Left ventricle myocardium inferior (tissue), 1 donor: ENCODE results near the gene KLRC4. TPM values are rescaled to one million over a fixed set of nuclear protein-coding genes. Genes with fewer than 3 reads are reported as not detected.
"Not testable (repeated sequence)": the region's sequence is repeated elsewhere in the genome, so short reads cannot be mapped to it uniquely, and the experiment has no call there.

Experiments used
- DNase-seq: peaks from one replicate; pipeline ENCODE4 v3.0.0-alpha.2; 2020
- H3K27ac ChIP-seq: fragments of 200-600 bp; replicated peaks from 2 replicates; pipeline ENCODE4 v1.8.0; 2021
- H3K27me3 ChIP-seq: fragments of 200-600 bp; 2 replicates; pipeline ENCODE4 v1.8.0; 2021; ENCODE audit warnings: low read depth
- H3K36me3 ChIP-seq: fragments of 200-600 bp; 2 replicates; pipeline ENCODE4 v1.8.0; 2021
- H3K4me1 ChIP-seq: fragments of 200-600 bp; 2 replicates; pipeline ENCODE4 v1.8.0; 2021
- H3K4me3 ChIP-seq: fragments of 200-600 bp; 2 replicates; pipeline ENCODE4 v1.8.0; 2021; ENCODE audit warnings: mild to moderate bottlenecking, moderate library complexity
- H3K9me3 ChIP-seq: fragments of 200-600 bp; replicated peaks from 2 replicates; pipeline ENCODE4 v1.8.0; 2021
- CTCF ChIP-seq: fragments of 200-600 bp; IDR thresholded peaks from 2 replicates; pipeline ENCODE4 v1.8.0; 2021; ENCODE audit warnings: antibody characterized with exemption, mild to moderate bottlenecking, borderline replicate concordance
- intact Hi-C: fragments of 100-400 bp; cut with micrococcal nuclease; formaldehyde crosslinking; loops from one replicate; pipeline ENCODE4 v1.11.0; 2022
- total RNA-seq: library from RNA; stranded (reverse); fragmentation: NEBNext Ultra II Directional; extraction: Animal tissue kit (Norgen Biotek cat#: 25700); gene quantifications from one replicate; pipeline ENCODE4 v1.2.1, GENCODE V29; 2021
- donor health status: DM: no; HTN: yes; CAD: no; lungs with severe emphysema.

Gene KLRC4
- total RNA-seq, 1 donor from 2014 or later, result not detected

- TF ChIP-seq CTCF, result no peak
- Histone ChIP-seq H3K9me3 (no peaks in the 10 kb centered on the region), H3K4me3 (no peak overlapping the region), H3K27me3 (no peaks in the 10 kb centered on the region), H3K27ac (no peak overlapping the region), H3K36me3 (no peaks in the 10 kb centered on the region), H3K4me1 (peaks cover 9% of the 10 kb centered on the region)
- DNase-seq, result no peak
- intact Hi-C loops, result no loop called here
Measured at GRCh38 chr12:10397296-10397695, 12.3 kb downstream of the KLRC4 start.

GRCh38 chr12:10396176-10396575 is 13.4 kb downstream of the KLRC4 start:
- H3K36me3 ChIP-seq, H3K9me3 ChIP-seq, intact Hi-C loops, H3K27me3 ChIP-seq, H3K4me3 ChIP-seq, H3K27ac ChIP-seq, DNase-seq: not testable (repeated sequence)
- H3K4me1 ChIP-seq, result peaks cover 10% of the 10 kb centered on the region

GRCh38 chr12:10395390-10395998 is 14.1 kb downstream of the KLRC4 start:
- Histone ChIP-seq H3K27me3 (no peaks in the 10 kb centered on the region), H3K9me3 (no peaks in the 10 kb centered on the region), H3K36me3 (no peaks in the 10 kb centered on the region), H3K4me1 (peaks cover 10% of the 10 kb centered on the region), H3K27ac (peak overlapping the region; percentile 58), H3K4me3 (no peak overlapping the region)
- TF ChIP-seq CTCF, result no peak
- DNase-seq, result no peak
- intact Hi-C loops, result no loop called here

- H3K9me3 ChIP-seq, H3K27me3 ChIP-seq, H3K27ac ChIP-seq, H3K4me3 ChIP-seq, intact Hi-C loops, H3K36me3 ChIP-seq, DNase-seq: not testable (repeated sequence)
- H3K4me1 ChIP-seq, result peaks cover 10% of the 10 kb centered on the region
Measured at GRCh38 chr12:10394531-10395152, 14.9 kb downstream of the KLRC4 start.

- Histone ChIP-seq H3K4me3 (no peak overlapping the region), H3K36me3 (no peaks in the 10 kb centered on the region), H3K27me3 (no peaks in the 10 kb centered on the region), H3K4me1 (peaks cover 10% of the 10 kb centered on the region), H3K27ac (no peak overlapping the region), H3K9me3 (no peaks in the 10 kb centered on the region)
- intact Hi-C loops, result no loop called here
- no peak for TF ChIP-seq CTCF
- DNase-seq, result no peak
Measured at GRCh38 chr12:10393291-10393690, 16.3 kb downstream of the KLRC4 start.

- DNase-seq, result peak; percentile 56
- no peak for TF ChIP-seq CTCF
- Histone ChIP-seq H3K27ac (no peak overlapping the region), H3K4me1 (peaks cover 10% of the 10 kb centered on the region), H3K9me3 (no peaks in the 10 kb centered on the region), H3K27me3 (no peaks in the 10 kb centered on the region), H3K36me3 (no peaks in the 10 kb centered on the region), H3K4me3 (no peak overlapping the region)
- intact Hi-C loops, result no loop called here
Measured at GRCh38 chr12:10392394-10392930, 17.1 kb downstream of the KLRC4 start.

GRCh38 chr12:10390991-10391390 is 18.6 kb downstream of the KLRC4 start:
- intact Hi-C loops, result not testable (repeated sequence)

More at GRCh38 chr12:10390991-10391390, 18.6 kb downstream of the KLRC4 start:
- not testable (repeated sequence) for H3K4me3 ChIP-seq, DNase-seq, H3K36me3 ChIP-seq, H3K27me3 ChIP-seq, H3K27ac ChIP-seq, H3K9me3 ChIP-seq
- H3K4me1 ChIP-seq, result peaks cover 10% of the 10 kb centered on the region
